HepG2 (cell line): ENCODE measurements around the gene RNF13. TPM values are rescaled to one million over a fixed set of nuclear protein-coding genes. Genes with fewer than 3 reads are reported as not detected.
"Not testable (repeated sequence)": the region's sequence is repeated elsewhere in the genome, so short reads cannot be mapped to it uniquely, and the experiment has no call there.

Experiments
- ATAC-seq: fragments of 200-7000 bp; cut with Tn5 transposase; 3 replicates; pipeline ENCODE4 v1.9.1; 2020; ENCODE audit warnings: mild to moderate bottlenecking, moderate library complexity
- BruUV-seq: library from RNA; stranded (reverse); fragments of 400-500 nt; replicated peaks from 2 replicates; lab custom pipeline; 2021; lab: Mats Ljungman, UMichigan
- CTCF ChIA-PET: fragments of 300-600 bp; formaldehyde crosslinking; extraction: SDS; loops from one replicate; lab custom pipeline; 2021; ENCODE audit warnings: low total read pairs, inconsistent platforms, low intra/inter-chr PET ratio; lab: Yijun Ruan, JAX
- POLR2A ChIA-PET: fragments of 350-600 bp; sonication (Branson Sonifier 250); formaldehyde crosslinking; loops from one replicate; lab custom pipeline; 2020; ENCODE audit warnings: antibody characterized with exemption, inconsistent platforms; lab: Yijun Ruan, JAX
- DNase-seq: peaks from one replicate; pipeline ENCODE4 v3.0.0-alpha.2; 2015; ENCODE audit warnings: low spot score
- FAIRE-seq: peaks from 3 replicates; lab custom pipeline; 2011; peaks lifted over from hg19 to GRCh38; lab: Jason Lieb, UNC
- H2AFZ ChIP-seq: one replicate; pipeline ENCODE4 v1.6.1; 2011; ENCODE audit warnings: low read length, inconsistent platforms
- H3K27ac ChIP-seq: fragments of 300-600 bp; 3 replicates; pipeline ENCODE4 v1.8.0; 2011; ENCODE audit warnings: mixed run types, mild to moderate bottlenecking, mixed read lengths, low read length, inconsistent platforms; ENCODE audit not compliant: insufficient read depth; ENCODE audit errors: extremely low read length
- H3K27me3 ChIP-seq, 2 experiments: fragments of 200-600 bp in 1 of 2; 2 replicates in 1 of 2; 3 replicates in 1 of 2; pipeline versions ENCODE4 v1.6.0 to v1.8.0; 2011; ENCODE audit warnings: low read length in 2 of 2, mild to moderate bottlenecking in 2 of 2, moderate library complexity in 2 of 2, inconsistent platforms in 1 of 2; ENCODE audit not compliant: insufficient read depth in 2 of 2, control insufficient read depth in 1 of 2
- H3K36me3 ChIP-seq, 2 experiments: fragments of 200-600 bp in 1 of 2; replicated peaks in 1 of 2; 2 replicates in 1 of 2; 3 replicates in 1 of 2; pipeline versions ENCODE4 v1.5.1 to v1.8.0; 2011; ENCODE audit warnings: low read length in 2 of 2, inconsistent platforms in 1 of 2; ENCODE audit not compliant: insufficient read depth in 2 of 2, control insufficient read depth in 1 of 2
- H3K4me1 ChIP-seq: 2 replicates; pipeline ENCODE4 v1.5.1; 2012; ENCODE audit warnings: low read length, inconsistent platforms; ENCODE audit not compliant: insufficient read depth
- H3K4me2 ChIP-seq: 2 replicates; pipeline ENCODE4 v1.6.0; 2011; ENCODE audit warnings: low read depth, low read length, inconsistent platforms
- H3K4me3 ChIP-seq, 3 experiments: fragments of 200-600 bp in 1 of 3; sonication (generic), shearing (Covaris generic) in 1 of 3; replicated peaks in 1 of 3; 2 replicates each; pipeline ENCODE4 v1.5.1; 2011 to 2016; ENCODE audit warnings: low read length in 3 of 3, inconsistent platforms in 2 of 3, low read depth in 2 of 3, mild to moderate bottlenecking in 2 of 3, control low read depth in 1 of 3, mixed read lengths in 1 of 3; ENCODE audit not compliant: insufficient read depth in 1 of 3
- H3K79me2 ChIP-seq: one replicate; pipeline ENCODE4 v1.6.1; 2011; ENCODE audit warnings: low read length, inconsistent platforms; ENCODE audit not compliant: insufficient read depth
- H3K9ac ChIP-seq: 2 replicates; pipeline ENCODE4 v1.6.0; 2011; ENCODE audit warnings: mild to moderate bottlenecking, low read depth, low read length, inconsistent platforms; ENCODE audit not compliant: insufficient read depth
- H3K9me3 ChIP-seq: 2 replicates; pipeline ENCODE4 v1.5.1; 2012; ENCODE audit warnings: mild to moderate bottlenecking, low read length
- H4K20me1 ChIP-seq: 2 replicates; pipeline ENCODE4 v1.6.0; 2011; ENCODE audit warnings: inconsistent platforms, mild to moderate bottlenecking, low read length, moderate library complexity; ENCODE audit not compliant: insufficient read depth
- MAFF ChIP-seq: IDR thresholded peaks from 2 replicates; pipeline ENCODE4 v1.6.1; 2011; ENCODE audit warnings: low read depth, low read length, improper control_type of control experiment
- MAFK ChIP-seq, 2 experiments: IDR thresholded peaks in 1 of 2; conservative IDR thresholded peaks in 1 of 2; 2 replicates each; pipeline ENCODE4 v1.6.1; 2011; ENCODE audit warnings: improper control_type of control experiment in 2 of 2, low read length in 2 of 2
- ZBTB33 ChIP-seq: sonication (generic); formaldehyde crosslinking; IDR thresholded peaks from 2 replicates; pipeline ENCODE4 v1.4.0; 2020; ENCODE audit warnings: missing genetic modification reagents
- WGBS: methylation state at CpG from one replicate; pipeline ENCODE4 v1.1.6; 2017; ENCODE audit warnings: low lambda C conversion rate; 5-methylcytosine and 5-hydroxymethylcytosine counted together
- in situ Hi-C: cut with HindIII; loops from 2 replicates; pipeline ENCODE4 v1.10.0; 2017; ENCODE audit warnings: low pct_unique_long_range_greater_than_20kb; ENCODE audit not compliant: extremely low pct_ligation_motif_present
- intact Hi-C: fragments of 100-400 bp; cut with micrococcal nuclease; formaldehyde crosslinking; loops from one replicate; pipeline ENCODE4 v1.10.0; 2022; ENCODE audit not compliant: unreplicated experiment
- polyA plus RNA-seq, 8 experiments: library from polyadenylated mRNA; depleted of rRNA in 3 of 8; stranded (reverse) in 7 of 8; unstranded in 1 of 8; fragments of >200 nt; fragmentation: Illumina TruSeq in 4 of 8; extraction: Trizol in 4 of 8; gene quantifications; 2 replicates each; pipeline versions ENCODE4 v1.2.1 to v1.2.3, GENCODE V29; 2011 to 2016; ENCODE audit warnings: low read depth in 4 of 8, missing spikeins in 1 of 8, mixed read lengths in 1 of 8; ENCODE audit not compliant: insufficient read depth in 1 of 8
- total RNA-seq, 5 experiments: library from RNA; depleted of rRNA; stranded (reverse); fragments of >200 nt; fragmentation: Illumina TruSeq; extraction: Trizol; gene quantifications; 2 replicates each; pipeline ENCODE4 v1.2.3, GENCODE V29; 2016; ENCODE audit warnings: low read depth in 1 of 5

The RNF13 gene
- total and polyA plus RNA-seq, 2 of the 13 experiments (the other 11 are each of a cell fraction or from before 2014, with no cell fraction given) = 39.8 to 46.0 TPM

GRCh38 chr3:149936812-149937230 lies 123.8 kb downstream of the RNF13 start (continued):
- peak; percentile 15; the same call in 1 of the 2 replicates for TF ChIP-seq ZBTB33

GRCh38 chr3:149938392-149939055 lies 125.5 kb downstream of the RNF13 start:
- in situ Hi-C loops, H3K9ac ChIP-seq, BruUV-seq, CTCF ChIA-PET, H3K4me3 ChIP-seq, H3K36me3 ChIP-seq, H3K79me2 ChIP-seq, H3K9me3 ChIP-seq, DNase-seq, H3K27me3 ChIP-seq, H3K4me1 ChIP-seq, H2AFZ ChIP-seq, H3K4me2 ChIP-seq, H3K27ac ChIP-seq, FAIRE-seq, ATAC-seq, POLR2A ChIA-PET, H4K20me1 ChIP-seq: not testable (repeated sequence)
- TF ChIP-seq MAFF (0 out of 2 replicates have a peak, but pooled peaks have one; percentile 25), MAFK (conservative IDR thresholded peaks at IDR 0.05 in 1 of 2, IDR thresholded peaks at IDR 0.05 in 1 of 2; ENCODE audit: low read length in 2 of 2) (peak; percentile 42 to 55; a peak in 2 of 4 replicates)
- WGBS = 93% methylated on average over 3 of the region's 3 CpGs
- intact Hi-C loops = loop anchor here (10.0 kb wide), 1 partner anchor 476 kb away; no protein-coding TSS in a partner anchor
